ENCODE results near the gene PRKAR1B.

GRCh38 chr7:665736-666453 is 61.2 kb downstream of the PRKAR1B start:
- TF ChIP-seq CTCF (IDR thresholded peaks at IDR 0.05): peak in 2 of 3 donors; percentile 13 to 49
- TF ChIP-seq POLR2A (IDR thresholded peaks at IDR 0.05): peak; percentile 15
- no peak for TF ChIP-seq EP300 (IDR thresholded peaks at IDR 0.05)
